AG10803 (cell line): ENCODE measurements around the gene ANKRD44.

Experiments
- DNase-seq: peaks from one replicate; pipeline ENCODE4 v3.0.0; 2010; ENCODE audit warnings: low read depth
- H3K4me3 ChIP-seq: 2 replicates; pipeline ENCODE4 v1.5.1; 2011; ENCODE audit warnings: mild to moderate bottlenecking, low read length, control low read depth
- CTCF ChIP-seq: conservative IDR thresholded peaks from 2 replicates; pipeline ENCODE4 v1.5.1; 2011; ENCODE audit warnings: mild to moderate bottlenecking, low read length, control low read depth, inconsistent platforms

The ANKRD44 gene

GRCh38 chr2:197134206-197134605, 176.4 kb downstream of the ANKRD44 start:
- DNase-seq = no peak
- no peak overlapping the region for H3K4me3 ChIP-seq
- no peak for TF ChIP-seq CTCF

GRCh38 chr2:197131558-197131855, 179.1 kb downstream of the ANKRD44 start:
- DNase-seq = no peak
- no peak for TF ChIP-seq CTCF
- no peak overlapping the region for H3K4me3 ChIP-seq

- no peak for DNase-seq
These were observed 180.3 kb downstream of the ANKRD44 start for GRCh38 chr2:197130318-197130717.

GRCh38 chr2:197128897-197129296, 181.7 kb downstream of the ANKRD44 start:
- H3K4me3 ChIP-seq = no peak overlapping the region
- no peak for TF ChIP-seq CTCF
- no peak for DNase-seq

More at GRCh38 chr2:197130318-197130717, 180.3 kb downstream of the ANKRD44 start:
- no peak for TF ChIP-seq CTCF
- H3K4me3 ChIP-seq = no peak overlapping the region

GRCh38 chr2:197128126-197128525, 182.5 kb downstream of the ANKRD44 start:
- no peak overlapping the region for H3K4me3 ChIP-seq
- TF ChIP-seq CTCF = no peak
- no peak for DNase-seq

- no peak for DNase-seq
- no peak overlapping the region for H3K4me3 ChIP-seq
- TF ChIP-seq CTCF = no peak
These were observed 183.8 kb downstream of the ANKRD44 start for GRCh38 chr2:197126630-197127352.

- no peak overlapping the region for H3K4me3 ChIP-seq
- DNase-seq = no peak
- no peak for TF ChIP-seq CTCF
These were observed 185.8 kb downstream of the ANKRD44 start for GRCh38 chr2:197124639-197125390.
